COLO668 (cell line): Measurements from ENCODE around the gene DLL4.

Source experiments
- DNase-seq: peaks from one replicate; lab custom pipeline; 2025; ENCODE audit not compliant: unreplicated experiment; lab: John Stamatoyannopoulos, UW

DLL4 gene

DNA sequence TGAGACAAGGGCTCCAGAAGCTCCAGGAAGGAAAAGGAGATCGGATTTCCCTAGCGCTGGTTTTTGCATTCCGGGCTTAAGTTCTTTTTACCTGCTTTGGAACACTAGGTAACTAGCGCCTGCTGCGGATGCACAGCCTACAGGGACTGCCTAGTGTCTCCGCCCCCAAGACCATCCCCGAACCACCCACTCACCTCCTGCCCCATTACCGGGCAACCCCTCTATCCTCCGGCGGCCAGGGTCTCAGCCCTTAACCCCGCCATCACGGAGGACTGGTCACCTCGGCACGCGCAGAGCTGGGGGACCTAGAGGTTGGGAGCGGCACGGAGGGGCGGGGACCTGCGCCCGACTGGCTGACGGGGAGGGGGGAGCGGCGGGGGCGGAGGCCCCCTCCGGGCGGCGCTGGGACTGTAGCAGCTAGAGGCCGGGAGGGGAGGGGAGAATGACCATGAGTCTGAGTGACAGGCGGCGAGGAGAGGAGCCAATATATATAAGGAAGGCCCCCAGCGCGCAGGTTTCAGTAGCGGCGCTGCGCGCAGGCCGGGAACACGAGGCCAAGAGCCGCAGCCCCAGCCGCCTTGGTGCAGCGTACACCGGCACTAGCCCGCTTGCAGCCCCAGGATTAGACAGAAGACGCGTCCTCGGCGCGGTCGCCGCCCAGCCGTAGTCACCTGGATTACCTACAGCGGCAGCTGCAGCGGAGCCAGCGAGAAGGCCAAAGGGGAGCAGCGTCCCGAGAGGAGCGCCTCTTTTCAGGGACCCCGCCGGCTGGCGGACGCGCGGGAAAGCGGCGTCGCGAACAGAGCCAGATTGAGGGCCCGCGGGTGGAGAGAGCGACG lies at the start of gene DLL4:
TSS of gene DLL4 (plus strand) at position 520 of the 839 bp plus-strand sequence. CDS start 329 bp downstream, outside the sequence.
- DNase-seq = peak; percentile 96

DNA sequence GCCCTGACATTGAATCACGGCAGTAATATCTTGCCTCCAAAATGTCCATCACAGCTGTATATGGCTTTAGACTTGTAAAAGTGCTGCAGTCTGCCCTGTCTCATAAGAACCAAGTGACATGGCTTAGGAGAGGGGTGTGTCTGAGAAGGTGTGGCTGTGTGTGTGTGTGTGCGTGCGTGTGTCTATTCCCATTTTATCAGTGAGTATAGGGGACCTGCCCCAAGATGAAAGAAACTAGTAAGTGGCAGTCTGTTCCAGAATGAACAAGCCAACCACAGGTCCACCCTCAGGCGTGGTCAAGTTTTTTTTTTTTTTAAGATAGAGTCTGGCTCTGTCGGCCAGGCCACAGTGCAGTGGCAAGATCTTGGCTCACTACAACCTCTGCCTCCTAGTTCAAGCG lies 49.5 kb upstream of the DLL4 start:
- no peak for DNase-seq

DNA sequence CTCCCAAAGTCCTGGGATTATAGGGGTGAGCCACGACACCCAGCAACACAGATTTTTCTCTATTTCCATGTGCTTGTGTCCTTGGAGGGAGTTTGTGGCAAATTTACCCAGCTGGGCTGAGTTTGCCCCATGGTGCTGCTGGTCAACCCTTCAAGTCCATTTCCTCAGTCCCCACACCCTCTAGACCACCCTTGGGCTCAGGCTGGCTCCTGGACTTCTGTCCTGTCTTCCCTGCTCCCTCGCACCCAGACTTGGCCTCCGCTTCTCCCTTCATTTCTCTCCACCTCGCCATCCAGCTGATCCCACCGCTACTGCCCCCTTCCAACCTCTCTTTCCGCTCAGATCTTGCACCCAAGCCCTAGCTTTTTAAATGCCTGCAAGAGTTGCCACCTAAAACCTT lies 47.8 kb upstream of the DLL4 start:
- no peak for DNase-seq

DNA sequence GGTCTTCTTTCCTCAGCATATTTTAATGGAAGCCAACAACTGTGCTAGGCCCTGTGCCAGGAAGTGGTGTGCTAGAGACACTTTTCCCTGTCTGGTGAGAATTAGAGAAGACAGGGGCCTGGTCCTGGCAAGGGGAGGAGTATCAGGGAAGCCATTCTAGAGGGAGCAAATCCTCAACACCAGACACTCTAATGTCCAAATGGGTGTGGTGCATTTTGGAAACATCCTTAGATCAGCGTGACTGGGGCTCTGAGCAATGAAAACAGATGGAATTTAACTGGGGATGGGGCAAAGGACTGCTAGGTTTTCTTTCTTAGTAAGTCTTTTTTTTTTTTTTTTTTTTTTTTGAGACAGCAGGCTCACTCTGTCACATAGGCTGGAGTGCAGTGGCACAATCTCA lies 42.6 kb upstream of the DLL4 start:
- DNase-seq = no peak

DNA sequence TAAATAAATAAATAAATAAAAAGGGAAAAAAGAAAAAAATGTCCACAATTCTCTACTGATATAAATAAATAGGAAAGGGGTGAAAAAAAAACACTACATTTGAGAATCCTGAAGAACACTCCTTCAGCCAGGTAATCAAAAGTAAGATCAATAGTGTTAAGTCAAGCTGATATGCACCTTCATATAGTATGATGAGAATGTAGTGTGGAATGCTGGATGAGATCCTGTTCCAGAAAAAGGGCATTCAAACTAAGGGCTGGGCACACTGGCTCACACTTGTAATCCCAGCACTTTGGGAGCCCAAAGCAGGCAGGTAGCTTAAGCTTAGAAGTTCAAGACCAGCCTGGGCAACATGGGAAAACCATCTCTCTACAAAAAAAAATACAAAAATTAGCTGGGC lies 40.0 kb upstream of the DLL4 start:
- DNase-seq = no peak

DNA sequence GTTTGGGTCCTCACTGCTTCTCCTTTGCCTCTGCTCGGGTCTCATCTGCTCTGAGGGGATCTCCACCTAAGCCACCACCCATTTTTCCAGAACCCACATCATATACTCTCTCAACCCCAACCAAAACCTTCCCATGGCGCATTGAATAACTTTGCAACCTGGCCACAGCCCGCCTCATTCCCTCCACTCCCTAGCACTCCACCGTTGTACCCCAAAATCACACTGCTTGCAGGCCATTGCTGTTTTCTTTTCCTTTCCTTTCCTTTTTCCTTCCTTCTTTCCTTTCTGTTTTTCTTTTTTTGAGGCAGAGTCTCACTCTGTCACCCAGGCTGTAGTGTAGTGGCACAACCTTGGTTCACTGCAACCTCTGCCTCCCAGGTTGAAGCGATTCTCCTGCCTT lies 38.0 kb upstream of the DLL4 start:
- no peak for DNase-seq

DNA sequence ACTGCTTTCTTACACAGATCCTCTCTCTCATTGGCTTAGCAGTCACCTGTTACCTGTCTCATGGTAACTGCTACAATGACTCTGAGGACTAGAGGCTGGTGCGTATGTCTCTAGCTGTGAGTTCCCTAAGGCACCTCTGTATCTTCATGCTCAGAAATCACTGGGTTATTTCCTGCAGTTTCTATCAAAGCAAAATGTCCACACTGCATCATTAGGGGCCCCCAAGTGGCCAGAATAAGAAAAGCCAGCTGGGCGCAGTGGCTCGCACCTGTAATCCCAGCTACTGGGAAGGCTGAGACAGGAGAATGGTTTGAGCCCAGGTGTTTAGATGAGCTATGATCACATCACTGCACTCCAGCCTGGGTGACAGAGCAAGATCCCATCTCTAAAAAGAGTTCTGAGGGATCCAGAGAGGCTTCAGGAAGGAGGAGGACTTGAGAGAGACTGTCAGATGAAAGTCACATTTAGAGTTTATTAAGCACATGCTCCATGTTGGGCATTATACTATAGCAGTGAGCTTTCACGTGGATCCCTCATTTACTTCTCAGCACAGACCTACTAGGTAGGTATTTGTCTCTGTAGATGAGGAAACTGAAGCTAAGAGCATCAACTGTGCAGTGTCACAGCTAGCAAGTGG lies 37.2 kb upstream of the DLL4 start:
- DNase-seq = peak; percentile 60

DNA sequence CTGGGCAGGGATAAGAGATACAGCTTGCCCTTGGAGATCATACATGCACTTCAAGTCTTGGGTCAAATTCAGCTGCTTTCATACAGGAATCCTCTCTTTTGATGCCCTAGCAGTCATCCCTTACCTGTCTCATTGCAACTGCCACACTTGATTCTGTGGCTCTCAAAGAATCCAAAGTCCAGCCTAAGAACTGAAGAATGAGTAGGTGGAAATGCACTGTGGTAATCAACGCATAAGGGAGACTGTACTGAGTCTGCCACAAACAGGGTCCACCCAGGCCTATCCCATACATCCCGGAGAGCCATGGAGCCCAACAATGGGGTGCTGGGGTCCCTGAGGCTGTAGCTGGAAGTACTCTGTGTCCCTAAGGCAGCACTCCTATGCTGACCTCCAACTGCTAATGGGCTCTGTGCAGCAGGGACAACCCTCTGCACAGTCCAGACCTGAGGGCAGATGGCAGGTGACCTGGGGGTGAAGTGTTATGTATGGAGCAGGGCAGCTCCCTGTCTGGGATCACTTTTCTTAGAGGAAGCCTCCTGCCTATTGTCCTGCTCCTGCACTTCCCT lies 36.6 kb upstream of the DLL4 start:
- DNase-seq = no peak

DNA sequence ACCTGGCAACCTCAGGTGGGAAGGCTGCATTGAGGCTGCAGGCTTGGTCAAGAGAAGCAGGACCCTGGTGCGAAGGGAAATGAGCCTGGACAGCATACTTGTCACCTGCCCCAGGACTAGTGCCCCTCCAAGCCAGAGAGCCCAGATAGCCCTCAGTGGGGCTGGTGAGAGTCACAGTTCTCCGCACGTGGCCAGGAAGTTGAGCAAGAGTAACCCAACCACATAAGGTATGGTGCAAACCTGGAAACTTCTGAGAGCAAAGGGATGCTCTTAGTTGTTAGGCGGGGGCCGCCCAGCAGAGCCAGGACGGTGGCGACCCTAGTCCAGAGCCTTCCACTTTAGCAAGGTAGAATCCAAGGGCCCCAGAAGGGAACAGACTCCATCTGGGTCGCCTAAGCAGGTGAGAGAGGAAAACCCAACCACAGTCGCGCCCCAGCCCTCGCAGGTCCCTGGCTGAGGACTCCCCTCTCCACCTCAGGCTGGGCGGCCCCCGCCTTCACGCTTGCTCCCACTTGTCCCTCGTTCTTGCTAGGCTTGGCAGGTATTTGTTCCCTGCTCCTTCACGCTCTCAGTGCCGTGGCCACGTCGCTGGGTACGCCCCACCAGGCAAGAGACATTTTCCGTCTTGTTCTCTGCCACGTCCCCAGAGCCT lies 36.0 kb upstream of the DLL4 start:
- DNase-seq = no peak

DNA sequence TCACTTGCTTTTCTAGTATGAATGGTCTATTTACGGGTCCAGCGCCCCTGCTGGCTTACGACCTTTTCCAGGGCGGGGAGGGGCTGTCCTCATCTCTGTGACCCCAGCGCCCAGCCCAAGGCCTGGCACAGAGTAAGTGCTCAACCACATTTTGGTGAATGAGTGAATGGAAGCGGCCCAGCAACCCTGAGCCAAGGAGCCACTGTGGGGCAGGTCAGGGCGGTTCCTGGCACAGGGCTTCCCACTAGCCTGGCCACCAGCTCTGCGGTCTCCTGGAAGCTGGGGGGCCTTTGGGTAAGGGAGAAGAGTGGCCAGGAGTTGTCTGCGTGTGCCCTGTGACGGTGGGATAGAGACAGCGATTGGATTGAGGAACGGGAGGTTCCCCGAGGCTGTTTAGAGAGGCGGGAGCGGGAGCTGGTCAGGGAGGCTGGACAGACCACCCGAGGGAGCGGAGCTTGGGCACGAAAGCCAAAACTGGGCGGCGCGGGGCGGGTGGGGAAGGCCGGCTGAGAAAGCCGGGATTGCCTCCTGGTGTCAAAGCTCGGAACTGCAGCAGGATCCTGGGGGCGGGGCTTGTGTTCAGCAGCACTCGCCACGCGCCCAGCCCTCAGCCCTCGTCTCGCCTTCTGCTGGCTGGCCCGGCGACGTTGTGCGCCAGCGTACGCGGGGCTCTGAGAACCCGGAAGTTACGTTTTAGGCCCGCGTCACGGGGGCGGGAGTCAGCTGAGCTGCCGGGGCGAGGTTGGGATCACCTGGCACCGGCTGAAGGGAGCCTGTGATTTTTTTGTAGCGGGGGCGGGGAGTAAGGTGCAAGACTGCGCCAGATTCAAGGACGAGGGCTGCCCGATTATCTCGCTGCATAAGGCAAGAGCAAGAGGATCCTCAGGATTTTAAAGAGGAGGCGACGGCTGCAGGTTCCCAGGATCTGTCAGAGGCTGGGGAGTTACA lies 35.1 kb upstream of the DLL4 start, which contains the start of gene VPS18:
TSS of gene VPS18 (plus strand) at position 718 of the 948 bp plus-strand sequence. CDS start 319 bp downstream, outside the sequence.
- peak; percentile 98 for DNase-seq

DNA sequence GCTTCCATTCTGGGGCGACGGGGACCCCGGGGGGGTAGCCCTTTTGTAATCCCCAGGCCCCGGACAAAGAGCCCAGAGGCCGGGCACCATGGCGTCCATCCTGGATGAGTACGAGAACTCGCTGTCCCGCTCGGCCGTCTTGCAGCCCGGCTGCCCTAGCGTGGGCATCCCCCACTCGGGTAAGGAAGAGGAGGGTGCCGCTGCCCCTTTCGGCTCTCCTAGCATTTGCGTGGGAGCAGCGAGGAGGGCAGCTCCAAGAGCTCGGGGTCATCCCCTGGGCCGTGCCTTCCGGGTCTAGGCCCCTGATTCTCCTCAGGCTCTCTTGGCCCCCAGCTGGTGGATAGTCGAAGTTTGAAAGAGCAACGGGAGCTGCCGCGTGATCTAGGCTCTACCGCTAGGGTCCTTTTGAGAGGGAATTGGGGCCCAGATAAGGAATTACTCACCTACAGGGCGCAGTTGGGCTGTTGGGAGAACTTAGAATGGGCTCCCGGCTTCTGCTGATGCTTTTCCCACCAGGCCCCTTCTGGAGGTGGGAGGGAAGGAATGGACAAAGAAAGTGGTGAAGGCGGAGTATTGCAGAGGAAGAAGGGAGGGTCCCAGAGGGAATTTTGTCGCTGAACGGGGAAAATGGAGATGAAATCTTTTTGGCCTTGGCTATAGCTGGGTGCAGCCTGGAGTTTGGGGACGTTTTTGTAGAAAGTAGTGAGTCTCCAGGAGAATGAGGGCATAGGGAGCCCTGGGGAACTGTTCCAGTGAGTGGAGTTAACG lies 34.3 kb upstream of the DLL4 start:
- DNase-seq = peak; percentile 64

DNA sequence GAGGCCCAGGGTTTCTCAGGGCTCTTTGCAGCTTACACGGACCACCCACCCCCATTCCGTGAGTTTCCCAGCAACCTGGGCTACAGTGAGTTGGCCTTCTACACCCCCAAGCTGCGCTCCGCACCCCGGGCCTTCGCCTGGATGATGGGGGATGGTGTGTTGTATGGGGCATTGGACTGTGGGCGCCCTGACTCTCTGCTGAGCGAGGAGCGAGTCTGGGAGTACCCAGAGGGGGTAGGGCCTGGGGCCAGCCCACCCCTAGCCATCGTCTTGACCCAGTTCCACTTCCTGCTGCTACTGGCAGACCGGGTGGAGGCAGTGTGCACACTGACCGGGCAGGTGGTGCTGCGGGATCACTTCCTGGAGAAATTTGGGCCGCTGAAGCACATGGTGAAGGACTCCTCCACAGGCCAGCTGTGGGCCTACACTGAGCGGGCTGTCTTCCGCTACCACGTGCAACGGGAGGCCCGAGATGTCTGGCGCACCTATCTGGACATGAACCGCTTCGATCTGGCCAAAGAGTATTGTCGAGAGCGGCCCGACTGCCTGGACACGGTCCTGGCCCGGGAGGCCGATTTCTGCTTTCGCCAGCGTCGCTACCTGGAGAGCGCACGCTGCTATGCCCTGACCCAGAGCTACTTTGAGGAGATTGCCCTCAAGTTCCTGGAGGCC lies 29.5 kb upstream of the DLL4 start:
- no peak for DNase-seq

DNA sequence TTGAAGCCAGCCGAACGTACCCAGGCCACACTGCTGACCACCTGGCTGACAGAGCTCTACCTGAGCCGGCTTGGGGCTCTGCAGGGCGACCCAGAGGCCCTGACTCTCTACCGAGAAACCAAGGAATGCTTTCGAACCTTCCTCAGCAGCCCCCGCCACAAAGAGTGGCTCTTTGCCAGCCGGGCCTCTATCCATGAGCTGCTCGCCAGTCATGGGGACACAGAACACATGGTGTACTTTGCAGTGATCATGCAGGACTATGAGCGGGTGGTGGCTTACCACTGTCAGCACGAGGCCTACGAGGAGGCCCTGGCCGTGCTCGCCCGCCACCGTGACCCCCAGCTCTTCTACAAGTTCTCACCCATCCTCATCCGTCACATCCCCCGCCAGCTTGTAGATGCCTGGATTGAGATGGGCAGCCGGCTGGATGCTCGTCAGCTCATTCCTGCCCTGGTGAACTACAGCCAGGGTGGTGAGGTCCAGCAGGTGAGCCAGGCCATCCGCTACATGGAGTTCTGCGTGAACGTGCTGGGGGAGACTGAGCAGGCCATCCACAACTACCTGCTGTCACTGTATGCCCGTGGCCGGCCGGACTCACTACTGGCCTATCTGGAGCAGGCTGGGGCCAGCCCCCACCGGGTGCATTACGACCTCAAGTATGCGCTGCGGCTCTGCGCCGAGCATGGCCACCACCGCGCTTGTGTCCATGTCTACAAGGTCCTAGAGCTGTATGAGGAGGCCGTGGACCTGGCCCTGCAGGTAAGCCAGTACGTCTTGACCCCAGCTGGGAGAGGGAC lies 28.7 kb upstream of the DLL4 start:
- no peak for DNase-seq

DNA sequence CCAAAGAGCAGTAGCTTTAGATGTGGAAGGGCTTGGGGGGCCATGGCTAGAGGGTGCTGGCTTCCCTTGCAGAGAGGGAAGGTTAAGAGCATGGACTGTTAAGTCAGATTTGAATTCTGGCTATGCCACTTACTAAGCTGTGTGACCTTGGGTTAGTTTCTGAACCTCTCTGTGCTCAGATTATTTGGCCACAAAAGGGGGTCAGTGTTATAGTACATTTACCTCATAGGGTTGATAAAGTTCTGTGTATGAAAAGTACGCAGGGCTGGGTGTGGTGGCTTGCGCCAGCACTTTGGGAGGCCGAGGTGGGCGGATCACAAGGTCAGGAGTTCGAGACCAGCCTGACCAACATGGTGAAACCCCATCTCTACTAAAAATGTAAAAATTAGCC lies 28.1 kb upstream of the DLL4 start:
- no peak for DNase-seq

DNA sequence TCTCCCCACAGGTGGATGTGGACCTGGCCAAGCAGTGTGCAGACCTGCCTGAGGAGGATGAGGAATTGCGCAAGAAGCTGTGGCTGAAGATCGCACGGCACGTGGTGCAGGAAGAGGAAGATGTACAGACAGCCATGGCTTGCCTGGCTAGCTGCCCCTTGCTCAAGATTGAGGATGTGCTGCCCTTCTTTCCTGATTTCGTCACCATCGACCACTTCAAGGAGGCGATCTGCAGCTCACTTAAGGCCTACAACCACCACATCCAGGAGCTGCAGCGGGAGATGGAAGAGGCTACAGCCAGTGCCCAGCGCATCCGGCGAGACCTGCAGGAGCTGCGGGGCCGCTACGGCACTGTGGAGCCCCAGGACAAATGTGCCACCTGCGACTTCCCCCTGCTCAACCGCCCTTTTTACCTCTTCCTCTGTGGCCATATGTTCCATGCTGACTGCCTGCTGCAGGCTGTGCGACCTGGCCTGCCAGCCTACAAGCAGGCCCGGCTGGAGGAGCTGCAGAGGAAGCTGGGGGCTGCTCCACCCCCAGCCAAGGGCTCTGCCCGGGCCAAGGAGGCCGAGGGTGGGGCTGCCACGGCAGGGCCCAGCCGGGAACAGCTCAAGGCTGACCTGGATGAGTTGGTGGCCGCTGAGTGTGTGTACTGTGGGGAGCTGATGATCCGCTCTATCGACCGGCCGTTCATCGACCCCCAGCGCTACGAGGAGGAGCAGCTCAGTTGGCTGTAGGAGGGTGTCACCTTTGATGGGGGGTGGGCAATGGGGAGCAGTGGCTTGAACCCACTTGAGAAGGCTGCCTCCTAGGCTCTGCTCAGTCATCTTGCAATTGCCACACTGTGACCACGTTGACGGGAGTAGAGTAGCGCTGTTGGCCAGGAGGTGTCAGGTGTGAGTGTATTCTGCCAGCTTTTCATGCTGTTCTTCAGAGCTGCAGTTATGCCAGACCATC lies 26.3 kb upstream of the DLL4 start:
- no peak for DNase-seq

DNA sequence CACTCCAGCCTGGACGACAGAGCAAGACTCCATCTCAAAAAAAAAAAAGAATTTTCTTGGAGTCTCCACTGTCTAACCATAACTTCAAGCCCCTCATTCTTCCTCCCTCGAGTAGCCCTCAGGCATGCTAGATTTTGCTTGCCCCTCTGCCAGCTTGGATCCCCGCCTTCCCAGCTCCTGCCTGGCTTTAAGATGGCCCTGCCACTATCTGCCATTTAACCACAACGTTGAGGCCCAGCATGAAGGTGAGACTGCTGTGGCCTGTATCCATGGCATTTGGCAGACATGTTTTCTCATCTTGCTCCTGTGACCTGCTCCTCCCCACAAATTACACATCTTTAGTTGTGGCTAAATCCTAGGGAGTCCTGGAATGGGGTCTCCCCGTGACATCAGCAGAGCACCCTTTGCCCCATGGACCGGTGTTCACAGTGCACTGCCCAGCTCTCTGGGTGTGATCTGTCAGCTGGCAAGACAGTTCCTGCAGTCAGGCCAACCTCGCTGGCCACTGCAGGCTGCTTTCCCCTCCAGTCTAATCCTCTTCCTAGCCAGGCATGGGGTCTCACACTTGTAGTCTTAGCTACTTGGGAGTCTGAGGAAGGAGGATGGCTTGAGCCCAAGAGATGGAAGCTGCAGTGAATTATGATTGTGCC lies 24.5 kb upstream of the DLL4 start:
- DNase-seq = no peak
